ENCODE measurements around the gene NHLRC1.
"Not testable (repeated sequence)": the region's sequence is repeated elsewhere in the genome, so short reads cannot be mapped to it uniquely, and the experiment has no call there.

The NHLRC1 gene

GRCh38 chr6:18122128-18123093 lies at the start of gene NHLRC1:
NHLRC1 (minus strand) TSS chr6:18122677; CDS start chr6:18122606, 71 bp downstream.
- peak; percentile 14 to 51 for DNase-seq

- DNase-seq = no peak
Observed at GRCh38 chr6:18171871-18172270, 49.4 kb upstream of the NHLRC1 start.

GRCh38 chr6:18168264-18168663 lies 45.8 kb upstream of the NHLRC1 start:
- no peak for DNase-seq

GRCh38 chr6:18166312-18167036 lies 44.0 kb upstream of the NHLRC1 start:
- DNase-seq = no peak

GRCh38 chr6:18165751-18166150 lies 43.3 kb upstream of the NHLRC1 start:
- no peak for DNase-seq

GRCh38 chr6:18162401-18162800 lies 39.9 kb upstream of the NHLRC1 start:
- DNase-seq = no peak

GRCh38 chr6:18161431-18161830 lies 39.0 kb upstream of the NHLRC1 start:
- no peak for DNase-seq

GRCh38 chr6:18160911-18161310 lies 38.4 kb upstream of the NHLRC1 start:
- DNase-seq = no peak

- DNase-seq = peak; percentile 56 to 67
Observed at GRCh38 chr6:18155864-18156421, 33.5 kb upstream of the NHLRC1 start.

GRCh38 chr6:18155150-18155863 lies 32.8 kb upstream of the NHLRC1 start, which contains the start of gene KDM1B:
KDM1B (plus strand) TSS chr6:18155422; CDS start chr6:18159896, 4,474 bp downstream.
- peak; percentile 92 to 96 for DNase-seq

GRCh38 chr6:18154507-18155149 lies 32.2 kb upstream of the NHLRC1 start, which contains the start of gene TPMT:
TPMT (minus strand) TSS chr6:18155077; CDS start chr6:18149127, 5,950 bp downstream.
- peak; percentile 92 to 94 for DNase-seq

- DNase-seq = no peak
Observed at GRCh38 chr6:18153311-18153703, 30.8 kb upstream of the NHLRC1 start.

GRCh38 chr6:18151801-18152200 lies 29.3 kb upstream of the NHLRC1 start:
- no peak for DNase-seq

GRCh38 chr6:18151391-18151790 lies 28.9 kb upstream of the NHLRC1 start:
- not testable (repeated sequence) for DNase-seq

GRCh38 chr6:18148304-18149025 lies 26.0 kb upstream of the NHLRC1 start:
- DNase-seq = no peak

GRCh38 chr6:18147616-18148015 lies 25.1 kb upstream of the NHLRC1 start:
- no peak for DNase-seq

GRCh38 chr6:18147160-18147559 lies 24.7 kb upstream of the NHLRC1 start:
- DNase-seq = no peak

- DNase-seq = no peak
Observed at GRCh38 chr6:18142591-18142861, 20.0 kb upstream of the NHLRC1 start.

GRCh38 chr6:18141805-18142590 lies 19.5 kb upstream of the NHLRC1 start:
- DNase-seq = no peak

GRCh38 chr6:18139935-18140621 lies 17.6 kb upstream of the NHLRC1 start:
- DNase-seq = no peak

Data from SHP77 (cell line).